Testis (tissue), 3 donors: Measurements from ENCODE around the gene MAPK6. TPM values are rescaled to one million over a fixed set of nuclear protein-coding genes. Genes with fewer than 3 reads are reported as not detected.

ENCODE experiments used
- DNase-seq: peaks from one replicate; pipeline ENCODE4 v3.0.0-alpha.2; 2019
- H3K27ac ChIP-seq, 2 donors: fragments of 200-600 bp; sonication (generic); one replicate each; pipeline ENCODE4 v1.5.1; 2019
- H3K27me3 ChIP-seq: fragments of 200-600 bp; sonication (generic); one replicate; pipeline ENCODE4 v1.5.1; 2019
- H3K36me3 ChIP-seq: fragments of 200-600 bp; sonication (generic); one replicate; pipeline ENCODE4 v1.5.1; 2017; ENCODE audit warnings: low read depth; ENCODE audit errors: missing control alignments
- H3K4me1 ChIP-seq: fragments of 200-600 bp; sonication (generic); one replicate; pipeline ENCODE4 v1.5.1; 2019
- H3K4me3 ChIP-seq, 2 donors: fragments of 200-600 bp; sonication (generic); one replicate each; pipeline ENCODE4 v1.5.1; 2017 to 2019
- H3K9me3 ChIP-seq: fragments of 200-600 bp; sonication (generic); one replicate; pipeline ENCODE4 v1.5.1; 2017
- CTCF ChIP-seq, 3 experiments: fragments of 450-650 bp in 2 of 3; fragments of 200-600 bp in 1 of 3; sonication (generic) in 1 of 3; IDR thresholded peaks; one replicate each; pipeline ENCODE4 v1.5.1; 2016 to 2019; ENCODE audit warnings: antibody characterized with exemption in 3 of 3, mild to moderate bottlenecking in 2 of 3, moderate library complexity in 1 of 3
- POLR2A ChIP-seq: fragments of 450-650 bp; IDR thresholded peaks from one replicate; pipeline ENCODE4 v1.6.1; 2017; ENCODE audit warnings: antibody characterized with exemption, mild to moderate bottlenecking, moderate library complexity
- WGBS, 2 donors: methylation state at CpG; one replicate each; pipeline ENCODE4 v1.1.5; 2018; 5-methylcytosine and 5-hydroxymethylcytosine counted together
- intact Hi-C: fragments of 100-400 bp; cut with DNase I; formaldehyde crosslinking; loops from one replicate; pipeline ENCODE4 v1.15.1; 2023; ENCODE audit warnings: low total_unique reads
- polyA plus RNA-seq: library from polyadenylated mRNA; stranded (reverse); fragments of 350-450 nt; fragmentation: Illumina TruSeq; extraction: RNeasy Lipid Tissue Mini Kit (QIAGEN cat#74804); gene quantifications from one replicate; pipeline ENCODE4 v1.2.3, GENCODE V29; 2014; ENCODE audit warnings: low read depth, low replicate concordance; ENCODE audit not compliant: insufficient read depth
- total RNA-seq, 2 donors: library from RNA; depleted of rRNA; stranded (reverse); fragments of >200 nt; gene quantifications; one replicate each; pipeline ENCODE4 v1.2.3, GENCODE V29; 2016

Gene MAPK6
- total and polyA plus RNA-seq, 3 donors from 2014 or later = 50.6 to 58.8 (median 57.6) TPM

- Histone ChIP-seq H3K4me3 (no peak overlapping the region), H3K9me3 (no peaks in the 10 kb centered on the region), H3K36me3 (no peaks in the 10 kb centered on the region), H3K4me1 (no peaks in the 10 kb centered on the region), H3K27me3 (no peaks in the 10 kb centered on the region), H3K27ac (no peak overlapping the region)
- 63 to 65% methylated on average over 2 of the region's 2 CpGs for WGBS, 2 donors
- intact Hi-C loops = no loop called here
- DNase-seq = no peak
- no peak for TF ChIP-seq POLR2A
- no peak for TF ChIP-seq CTCF (IDR thresholded peaks at IDR 0.05)
These were observed 49.1 kb downstream of the MAPK6 start for GRCh38 chr15:52068004-52068615.

DNA sequence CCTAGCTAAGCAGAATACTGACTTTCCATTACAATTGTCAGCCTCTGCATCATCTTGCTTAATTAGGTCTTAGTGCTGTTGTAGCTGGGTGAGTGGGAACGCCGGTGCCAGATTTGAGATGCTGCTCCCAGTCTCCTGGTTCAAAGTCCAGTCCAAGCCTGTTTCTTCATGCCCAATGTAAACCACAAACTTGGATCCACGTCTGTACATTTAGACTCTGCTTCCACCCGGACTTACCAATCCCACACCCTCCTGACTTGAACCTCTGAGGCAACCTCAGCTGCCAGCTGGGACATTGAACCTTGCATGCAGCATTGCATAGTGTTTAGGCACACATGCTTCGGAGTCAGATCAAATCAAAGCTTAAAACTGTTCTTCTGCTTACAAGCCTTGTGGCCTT lies 50.5 kb downstream of the MAPK6 start:
- Histone ChIP-seq H3K4me3 (no peak overlapping the region), H3K27me3 (no peaks in the 10 kb centered on the region), H3K27ac (no peak overlapping the region), H3K36me3 (no peaks in the 10 kb centered on the region), H3K9me3 (no peaks in the 10 kb centered on the region), H3K4me1 (no peaks in the 10 kb centered on the region)
- no peak for TF ChIP-seq CTCF (IDR thresholded peaks at IDR 0.05)
- no peak for TF ChIP-seq POLR2A
- DNase-seq = no peak
- intact Hi-C loops = no loop called here
- WGBS, 2 donors = 91 to 93% methylated on average over 5 of the region's 5 CpGs

DNA sequence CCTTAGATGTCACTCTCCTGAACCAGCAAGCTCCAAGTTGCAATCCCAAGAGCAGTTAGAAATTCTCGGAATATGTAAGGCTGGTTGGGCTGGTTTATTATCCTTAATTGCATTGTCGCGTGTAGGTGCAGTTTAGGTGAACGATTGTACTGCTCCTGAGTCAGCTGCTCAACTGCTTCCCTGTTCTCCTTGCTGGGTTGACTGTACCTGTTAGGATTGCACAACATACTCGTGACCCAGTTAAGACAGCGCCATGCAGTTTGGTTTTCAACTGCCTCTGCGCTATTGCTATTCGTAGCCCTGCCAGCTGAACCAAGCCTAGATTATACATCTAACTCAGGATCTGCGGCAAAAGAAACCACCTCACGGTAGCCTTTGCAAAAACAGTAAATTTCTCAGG lies 52.6 kb downstream of the MAPK6 start:
- Histone ChIP-seq H3K9me3 (no peaks in the 10 kb centered on the region), H3K36me3 (no peaks in the 10 kb centered on the region), H3K27me3 (no peaks in the 10 kb centered on the region), H3K4me3 (no peak overlapping the region), H3K4me1 (no peaks in the 10 kb centered on the region), H3K27ac (no peak overlapping the region)
- no peak for DNase-seq
- intact Hi-C loops = no loop called here
- TF ChIP-seq POLR2A (no peak), CTCF (IDR thresholded peaks at IDR 0.05) (no peak)
- 85 to 92% methylated on average over 10 of the region's 10 CpGs for WGBS, 2 donors

- WGBS, 2 donors = 82 to 85% methylated on average over 11 of the region's 11 CpGs
- DNase-seq = no peak
- Histone ChIP-seq H3K4me3 (no peak overlapping the region), H3K4me1 (no peaks in the 10 kb centered on the region), H3K27me3 (no peaks in the 10 kb centered on the region), H3K9me3 (no peaks in the 10 kb centered on the region), H3K36me3 (no peaks in the 10 kb centered on the region), H3K27ac (no peak overlapping the region)
- TF ChIP-seq POLR2A (no peak), CTCF (IDR thresholded peaks at IDR 0.05) (no peak)
- intact Hi-C loops = no loop called here
These were observed 58.1 kb downstream of the MAPK6 start for GRCh38 chr15:52076889-52077781.
